Thyroid gland (tissue), 4 donors: ENCODE data around the gene ACTR6. TPM values are rescaled to one million over a fixed set of nuclear protein-coding genes. Genes with fewer than 3 reads are reported as not detected.
"Not testable (repeated sequence)": the region's sequence is repeated elsewhere in the genome, so short reads cannot be mapped to it uniquely, and the experiment has no call there.

Experiments used
- DNase-seq, 2 donors: peaks; one replicate each; pipeline ENCODE4 v3.0.0-alpha.2; 2019
- H3K27ac ChIP-seq, 3 donors: fragments of 200-600 bp; sonication (generic); 1 replicate in 2 of 3; 2 replicates in 1 of 3; pipeline ENCODE4 v1.5.1; 2016 to 2019; ENCODE audit warnings: mild to moderate bottlenecking in 1 of 3, moderate library complexity in 1 of 3
- H3K27me3 ChIP-seq: fragments of 200-600 bp; sonication (generic); one replicate; pipeline ENCODE4 v1.5.1; 2019
- H3K36me3 ChIP-seq, 2 donors: fragments of 200-600 bp; sonication (generic); one replicate each; pipeline ENCODE4 v1.5.1; 2016 to 2019
- H3K4me1 ChIP-seq, 2 donors: fragments of 200-600 bp; sonication (generic); one replicate each; pipeline ENCODE4 v1.5.1; 2017 to 2019
- H3K4me3 ChIP-seq, 3 donors: fragments of 200-600 bp; sonication (generic); replicated peaks in 1 of 3; 1 replicate in 2 of 3; 2 replicates in 1 of 3; pipeline ENCODE4 v1.5.1; 2016; ENCODE audit warnings: mild to moderate bottlenecking in 1 of 3
- H3K9me3 ChIP-seq: fragments of 200-600 bp; sonication (generic); one replicate; pipeline ENCODE4 v1.5.1; 2017
- POLR2A ChIP-seq, 2 donors: fragments of 450-650 bp; IDR thresholded peaks; one replicate each; pipeline ENCODE4 v1.6.1; 2017; ENCODE audit warnings: antibody characterized with exemption in 2 of 2, mild to moderate bottlenecking in 2 of 2, moderate library complexity in 1 of 2
- WGBS, 2 donors: methylation state at CpG; one replicate each; pipeline ENCODE4 v1.1.5; 2017; 5-methylcytosine and 5-hydroxymethylcytosine counted together
- intact Hi-C: fragments of 100-400 bp; cut with DNase I; formaldehyde crosslinking; loops from one replicate; pipeline ENCODE4 v1.15.1; 2023
- total RNA-seq, 4 donors: library from RNA; depleted of rRNA; stranded (reverse); fragments of >200 nt; gene quantifications; one replicate each; pipeline ENCODE4 v1.2.3, GENCODE V29; 2016
- TF ChIP-seq, protein P1 (sequence below), 6 experiments: fragments of 200-600 bp in 3 of 6; fragments of 450-650 bp in 3 of 6; sonication (generic) in 3 of 6; IDR thresholded peaks; one replicate each; pipeline ENCODE4 v1.5.1; 2016 to 2019; ENCODE audit warnings: antibody characterized with exemption in 6 of 6, mild to moderate bottlenecking in 2 of 6, inconsistent platforms in 1 of 6, moderate library complexity in 1 of 6

ACTR6 gene
- total RNA-seq, 4 donors from 2014 or later, result 14.4 to 18.8 (median 16.7) TPM

GRCh38 chr12:100184549-100185145 lies 16.0 kb upstream of the ACTR6 start:
- no peaks in the 10 kb centered on the region for H3K4me1 ChIP-seq
- DNase-seq, result no peak
- H3K36me3 ChIP-seq, result no peaks in the 10 kb centered on the region
- no peak overlapping the region for H3K4me3 ChIP-seq
- no peaks in the 10 kb centered on the region for H3K27me3 ChIP-seq
- no peaks in the 10 kb centered on the region for H3K9me3 ChIP-seq
- no peak overlapping the region for H3K27ac ChIP-seq
- WGBS, 2 donors, result 89 to 93% methylated on average over 8 of the region's 8 CpGs
- TF ChIP-seq, protein P1, sequence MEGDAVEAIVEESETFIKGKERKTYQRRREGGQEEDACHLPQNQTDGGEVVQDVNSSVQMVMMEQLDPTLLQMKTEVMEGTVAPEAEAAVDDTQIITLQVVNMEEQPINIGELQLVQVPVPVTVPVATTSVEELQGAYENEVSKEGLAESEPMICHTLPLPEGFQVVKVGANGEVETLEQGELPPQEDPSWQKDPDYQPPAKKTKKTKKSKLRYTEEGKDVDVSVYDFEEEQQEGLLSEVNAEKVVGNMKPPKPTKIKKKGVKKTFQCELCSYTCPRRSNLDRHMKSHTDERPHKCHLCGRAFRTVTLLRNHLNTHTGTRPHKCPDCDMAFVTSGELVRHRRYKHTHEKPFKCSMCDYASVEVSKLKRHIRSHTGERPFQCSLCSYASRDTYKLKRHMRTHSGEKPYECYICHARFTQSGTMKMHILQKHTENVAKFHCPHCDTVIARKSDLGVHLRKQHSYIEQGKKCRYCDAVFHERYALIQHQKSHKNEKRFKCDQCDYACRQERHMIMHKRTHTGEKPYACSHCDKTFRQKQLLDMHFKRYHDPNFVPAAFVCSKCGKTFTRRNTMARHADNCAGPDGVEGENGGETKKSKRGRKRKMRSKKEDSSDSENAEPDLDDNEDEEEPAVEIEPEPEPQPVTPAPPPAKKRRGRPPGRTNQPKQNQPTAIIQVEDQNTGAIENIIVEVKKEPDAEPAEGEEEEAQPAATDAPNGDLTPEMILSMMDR (IDR thresholded peaks at IDR 0.05), result no peak
- no peak for TF ChIP-seq POLR2A (IDR thresholded peaks at IDR 0.05)
- intact Hi-C loops, result no loop called here

- H3K27me3 ChIP-seq, result no peaks in the 10 kb centered on the region
- no peaks in the 10 kb centered on the region for H3K9me3 ChIP-seq
- H3K27ac ChIP-seq, result no peak overlapping the region
- no peaks in the 10 kb centered on the region for H3K36me3 ChIP-seq
- intact Hi-C loops, result no loop called here
- DNase-seq, result no peak
- no peak overlapping the region for H3K4me3 ChIP-seq
- WGBS, 2 donors, result 76 to 81% methylated on average over 5 of the region's 5 CpGs
- no peaks in the 10 kb centered on the region for H3K4me1 ChIP-seq
- no peak for TF ChIP-seq POLR2A (IDR thresholded peaks at IDR 0.05)
- TF ChIP-seq, protein P1 (IDR thresholded peaks at IDR 0.05), result no peak
Observed at GRCh38 chr12:100185361-100185894, 15.2 kb upstream of the ACTR6 start.

DNA sequence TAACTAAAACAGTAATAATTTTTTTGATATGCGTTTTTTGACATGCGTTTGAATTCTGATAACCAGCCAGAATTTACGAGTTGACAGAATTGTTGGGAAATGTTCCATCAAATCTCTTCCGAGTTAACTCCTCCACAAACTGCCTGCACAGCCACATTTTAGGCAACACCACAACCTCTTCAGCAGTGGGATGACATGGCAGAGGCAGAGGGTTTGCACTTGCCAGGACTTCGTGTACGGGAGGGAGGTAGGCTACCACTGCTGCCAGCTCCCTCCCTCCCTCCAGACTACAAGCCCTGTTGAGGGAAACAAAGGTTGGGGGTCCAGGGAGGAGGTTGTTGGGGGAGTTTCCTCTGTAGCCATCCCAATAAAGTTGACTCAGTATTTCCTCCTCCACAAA lies 14.5 kb upstream of the ACTR6 start:
- WGBS, 2 donors, result 69 to 76% methylated on average over 6 of the region's 6 CpGs
- no peak for DNase-seq
- Histone ChIP-seq H3K9me3 (no peaks in the 10 kb centered on the region), H3K27me3 (no peaks in the 10 kb centered on the region), H3K27ac (no peak overlapping the region), H3K4me3 (no peak overlapping the region), H3K4me1 (no peaks in the 10 kb centered on the region), H3K36me3 (no peaks in the 10 kb centered on the region)
- TF ChIP-seq POLR2A (IDR thresholded peaks at IDR 0.05), result no peak
- TF ChIP-seq, protein P1 (IDR thresholded peaks at IDR 0.05), result no peak
- intact Hi-C loops, result no loop called here

DNA sequence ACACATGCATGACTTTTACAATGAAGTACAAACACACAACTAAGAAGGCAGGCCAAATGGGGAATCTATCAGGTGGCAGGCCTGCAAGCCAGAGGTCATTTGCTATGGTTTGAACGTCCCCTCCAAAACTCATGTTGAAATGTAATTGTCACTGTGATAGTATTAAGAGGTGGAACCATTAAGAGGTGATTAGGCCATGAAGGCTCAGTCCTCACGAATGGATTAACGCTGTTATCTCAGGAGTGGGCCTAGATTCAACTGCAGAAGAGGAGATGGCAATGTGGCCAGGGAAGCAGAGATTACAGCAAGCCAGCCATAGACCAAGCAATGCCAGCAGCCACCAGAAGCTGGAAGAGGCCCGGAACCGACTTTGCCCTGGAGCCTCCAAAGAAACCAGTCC lies 13.5 kb upstream of the ACTR6 start:
- Histone ChIP-seq H3K27me3 (no peaks in the 10 kb centered on the region), H3K4me1 (no peaks in the 10 kb centered on the region), H3K36me3 (no peaks in the 10 kb centered on the region), H3K9me3 (no peaks in the 10 kb centered on the region), H3K4me3 (no peak overlapping the region), H3K27ac (no peak overlapping the region)
- TF ChIP-seq, protein P1 (IDR thresholded peaks at IDR 0.05), result no peak
- no peak for TF ChIP-seq POLR2A (IDR thresholded peaks at IDR 0.05)
- no peak for DNase-seq
- 94 to 95% methylated on average over 5 of the region's 5 CpGs for WGBS, 2 donors
- intact Hi-C loops, result no loop called here

GRCh38 chr12:100187857-100188519 lies 12.6 kb upstream of the ACTR6 start:
- TF ChIP-seq, protein P1 (IDR thresholded peaks at IDR 0.05), result no peak
- no peak for TF ChIP-seq POLR2A (IDR thresholded peaks at IDR 0.05)
- intact Hi-C loops, result no loop called here

DNA sequence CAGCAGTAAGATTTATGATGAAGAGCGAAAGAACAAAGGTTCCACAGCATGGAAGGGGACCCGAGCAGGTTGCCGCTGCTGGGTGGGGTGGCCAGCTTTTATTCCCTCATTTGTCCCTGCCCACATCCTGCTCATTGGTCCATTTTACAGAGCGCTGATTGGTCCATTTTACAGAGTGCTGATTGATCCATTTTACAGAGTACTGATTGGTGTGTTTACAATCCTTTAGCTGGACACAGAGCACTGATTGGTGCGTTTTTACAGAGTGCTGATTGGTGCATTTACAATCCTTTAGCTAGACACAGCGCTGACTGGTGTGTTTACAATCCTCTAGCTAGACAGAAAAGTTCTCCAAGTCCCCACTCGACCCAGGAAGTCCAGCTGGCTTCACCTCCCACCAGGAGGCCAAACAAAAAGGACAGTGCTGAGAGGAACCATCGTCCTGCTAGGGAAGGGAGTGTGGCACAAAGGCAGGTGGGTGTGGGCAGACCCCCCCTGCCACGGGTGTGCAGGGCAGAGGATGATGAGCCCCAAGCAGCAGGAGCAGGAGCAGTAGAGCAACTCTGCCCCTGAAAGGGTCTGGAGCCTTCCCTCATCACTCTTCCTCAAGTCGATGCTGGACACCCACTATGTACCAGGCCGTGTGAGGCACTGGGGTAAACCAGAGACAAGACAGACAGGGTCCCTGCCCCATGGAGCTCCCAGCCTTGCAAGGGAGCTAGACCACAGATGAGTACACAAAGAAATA lies 11.6 kb upstream of the ACTR6 start:
- H3K4me1 ChIP-seq, H3K9me3 ChIP-seq, H3K36me3 ChIP-seq, DNase-seq, H3K27me3 ChIP-seq, H3K4me3 ChIP-seq, H3K27ac ChIP-seq, intact Hi-C loops: not testable (repeated sequence)
- WGBS, 2 donors, result 96 to 97% methylated on average over 8 to 11 of the region's 11 CpGs

More at GRCh38 chr12:100187857-100188519, 12.6 kb upstream of the ACTR6 start:
- Histone ChIP-seq H3K4me3 (no peak overlapping the region), H3K4me1 (no peaks in the 10 kb centered on the region), H3K36me3 (no peaks in the 10 kb centered on the region), H3K9me3 (no peaks in the 10 kb centered on the region), H3K27me3 (no peaks in the 10 kb centered on the region), H3K27ac (no peak overlapping the region)
- 95 to 97% methylated on average over 5 of the region's 5 CpGs for WGBS, 2 donors
- no peak for DNase-seq
